CD4-positive, alpha-beta T cell treated with Interleukin-4 for 4 hours (primary cell): ENCODE measurements around the gene ATAD3B.
A peak's percentile ranks its signal among the peaks of the same experiment; 100 is the strongest.

ENCODE experiments used
- DNase-seq: peaks from one replicate; pipeline ENCODE4 v3.0.0-alpha.2; 2020

Gene ATAD3B

DNA sequence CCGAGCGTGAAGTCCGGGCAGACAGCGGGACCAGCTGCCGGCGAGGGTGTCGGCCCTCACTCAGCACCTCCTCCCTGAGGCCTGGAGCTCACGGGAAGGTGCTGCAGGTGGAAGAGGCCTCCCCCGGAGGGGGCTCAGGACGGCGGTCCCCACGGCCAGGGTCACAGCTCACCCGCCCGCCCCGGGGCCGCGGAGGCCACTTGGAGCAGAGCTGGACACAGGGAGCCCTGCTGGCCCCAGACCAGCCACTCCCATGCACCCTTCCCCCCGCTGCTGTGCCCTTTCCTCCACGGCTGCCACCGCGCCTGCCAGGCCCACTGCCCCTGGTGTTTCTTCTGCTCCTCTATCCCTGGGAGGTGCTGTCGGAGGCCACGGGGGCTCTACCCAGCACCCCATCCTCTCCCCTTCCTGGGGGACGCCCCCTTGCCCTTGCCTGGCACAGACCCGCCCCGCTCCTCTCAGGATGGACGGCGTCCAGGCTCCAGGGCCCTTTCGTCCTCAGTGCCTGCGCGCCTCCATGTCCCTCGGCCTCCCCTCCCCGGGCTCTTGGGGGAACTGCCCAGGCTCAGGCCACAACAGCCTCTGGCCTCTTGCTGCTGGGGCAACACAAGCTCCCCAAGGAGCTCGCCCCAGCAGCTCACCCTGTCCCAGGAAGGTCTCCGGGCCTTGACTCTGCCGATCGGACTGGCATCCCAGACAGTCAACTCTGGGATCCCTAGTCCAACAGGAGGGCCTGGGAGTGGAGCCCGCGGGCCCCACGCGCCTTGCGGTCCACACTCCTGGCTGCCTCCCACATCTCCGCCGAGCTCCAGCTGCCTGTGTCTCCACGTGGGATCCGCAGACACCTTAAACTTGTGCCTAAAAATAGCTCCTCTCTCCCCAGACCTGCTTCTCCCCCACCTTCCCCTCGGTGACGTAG, 64.7 kb downstream of the ATAD3B start:
- DNase-seq: no peak

DNA sequence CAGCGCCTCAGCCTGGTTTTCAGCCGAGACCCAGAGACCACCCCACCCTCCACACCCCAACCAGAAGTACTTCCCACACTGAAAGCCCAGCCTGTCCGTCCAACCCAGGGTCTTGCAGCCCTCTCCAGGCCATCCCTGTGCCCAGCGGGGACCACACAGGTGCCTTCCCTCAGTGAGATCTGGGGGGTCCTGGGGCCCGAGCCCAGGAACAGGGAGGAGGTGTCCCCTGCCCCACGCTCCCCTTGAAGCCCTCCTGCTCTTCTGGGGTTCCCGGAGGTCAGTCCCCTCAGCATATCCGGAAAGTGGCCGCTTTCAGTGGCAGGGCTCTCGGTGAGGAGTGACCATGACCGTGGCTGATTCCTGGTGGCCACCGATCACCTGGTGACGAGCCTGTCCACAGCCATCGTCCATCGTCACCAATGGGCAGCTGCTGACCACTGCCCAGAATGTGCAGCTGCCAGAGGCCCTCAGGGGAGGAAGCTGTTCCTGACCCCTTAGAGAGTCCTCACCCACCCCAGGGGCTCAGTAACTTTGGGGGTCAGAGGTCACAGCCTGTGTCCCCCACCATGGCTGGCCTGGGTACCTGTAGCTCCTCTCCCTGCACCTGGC, 65.5 kb downstream of the ATAD3B start:
- no peak for DNase-seq

DNA sequence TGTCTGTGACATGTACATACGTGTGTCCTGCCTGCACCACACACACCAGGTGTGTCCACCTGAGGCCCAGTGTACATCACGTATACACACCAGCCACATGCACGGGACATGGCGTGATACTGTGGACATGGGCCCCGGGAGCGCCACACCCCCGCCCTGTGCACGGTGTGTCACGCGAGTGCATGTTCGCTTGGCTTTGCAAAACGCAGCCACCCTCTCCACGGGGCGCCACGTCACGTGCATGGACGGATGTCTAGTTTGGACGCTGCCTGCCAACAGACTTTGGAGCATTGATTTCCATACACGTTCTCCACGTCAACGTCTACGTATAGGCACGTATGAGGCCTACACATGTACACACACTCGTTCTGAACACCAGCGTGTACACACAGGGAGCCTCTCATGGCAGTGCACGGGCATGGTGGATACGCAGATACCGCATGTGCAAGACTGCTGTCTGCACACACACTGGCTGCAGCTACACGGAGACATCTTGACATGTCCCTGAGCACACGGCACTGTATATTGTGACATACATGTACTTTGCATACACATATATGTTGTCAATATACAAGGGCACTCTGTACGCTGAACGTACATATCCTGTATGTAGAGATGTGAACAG, 66.2 kb downstream of the ATAD3B start:
- DNase-seq: no peak

DNA sequence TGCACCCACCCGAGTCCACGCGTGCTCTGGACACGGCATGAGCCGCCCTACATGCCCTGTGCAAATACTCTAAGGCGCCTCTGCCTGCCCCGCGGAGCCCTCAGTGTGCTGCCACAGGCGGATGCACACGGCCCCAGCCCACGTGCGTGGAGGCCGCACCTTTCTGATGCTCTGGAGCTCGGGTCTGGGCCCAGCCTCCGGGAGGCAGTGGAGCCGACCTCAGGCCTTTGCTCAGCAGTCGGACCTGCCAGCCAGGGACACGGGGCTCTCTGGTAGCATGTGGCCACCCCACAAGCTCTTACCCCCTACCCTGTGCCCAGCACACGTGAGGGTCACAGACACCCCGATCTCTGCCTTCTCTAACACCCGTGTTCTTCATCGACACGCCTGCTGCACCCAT, 66.8 kb downstream of the ATAD3B start:
- DNase-seq: no peak

DNA sequence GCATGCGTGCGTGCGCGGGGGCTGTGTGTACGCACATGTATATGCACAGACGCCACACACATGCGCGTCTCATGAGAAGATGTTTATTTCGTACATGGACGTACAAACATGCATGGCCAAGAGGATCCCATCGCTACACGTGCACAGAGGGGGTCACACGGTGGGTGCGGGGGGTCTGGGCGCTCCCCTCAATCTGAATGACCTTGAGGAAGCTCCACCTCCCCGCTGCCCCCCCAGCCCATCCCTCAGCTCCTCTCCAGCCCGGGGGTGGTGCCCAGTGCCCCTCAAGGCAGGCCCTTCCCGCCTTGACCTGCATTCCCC, 67.4 kb downstream of the ATAD3B start:
- no peak for DNase-seq

DNA sequence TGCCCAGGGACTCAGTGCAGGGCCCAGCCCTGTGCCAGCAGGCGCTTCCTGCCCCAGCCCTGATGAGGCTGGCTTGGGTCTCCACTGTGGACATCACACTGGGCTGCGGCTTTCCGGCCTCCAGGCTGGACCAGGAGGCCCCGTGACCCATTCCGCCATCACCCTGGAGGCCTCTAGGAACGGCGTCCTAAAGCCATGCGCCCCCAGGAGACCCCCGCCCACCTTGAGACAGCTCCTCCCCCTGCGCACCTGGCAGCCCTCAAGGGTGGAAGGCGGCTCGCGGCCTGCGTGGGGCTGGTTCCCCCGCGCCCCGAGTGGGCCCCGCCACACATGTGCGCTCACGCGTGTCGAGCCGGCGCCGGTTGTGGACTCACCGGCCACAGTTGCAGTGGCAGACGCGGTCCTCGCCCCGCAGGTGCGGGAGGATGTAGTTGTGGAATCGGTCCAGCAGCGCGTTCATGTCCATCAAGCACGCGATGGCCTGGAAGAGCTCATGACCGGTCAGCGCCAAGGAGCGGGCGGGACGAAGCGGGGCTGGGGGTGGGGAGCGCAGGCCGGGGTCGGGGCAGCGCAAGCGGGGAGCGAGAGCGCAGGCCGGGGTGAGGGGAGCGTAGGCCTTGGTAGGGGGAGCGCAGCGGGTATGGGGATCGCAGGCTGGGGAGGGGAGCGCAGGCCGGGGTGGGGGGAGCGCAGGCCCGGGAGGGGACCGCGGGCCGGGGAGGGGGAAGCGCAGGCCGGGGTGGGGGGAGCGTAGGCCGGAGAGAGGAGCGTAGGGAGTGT, 67.9 kb downstream of the ATAD3B start:
- DNase-seq: no peak

DNA sequence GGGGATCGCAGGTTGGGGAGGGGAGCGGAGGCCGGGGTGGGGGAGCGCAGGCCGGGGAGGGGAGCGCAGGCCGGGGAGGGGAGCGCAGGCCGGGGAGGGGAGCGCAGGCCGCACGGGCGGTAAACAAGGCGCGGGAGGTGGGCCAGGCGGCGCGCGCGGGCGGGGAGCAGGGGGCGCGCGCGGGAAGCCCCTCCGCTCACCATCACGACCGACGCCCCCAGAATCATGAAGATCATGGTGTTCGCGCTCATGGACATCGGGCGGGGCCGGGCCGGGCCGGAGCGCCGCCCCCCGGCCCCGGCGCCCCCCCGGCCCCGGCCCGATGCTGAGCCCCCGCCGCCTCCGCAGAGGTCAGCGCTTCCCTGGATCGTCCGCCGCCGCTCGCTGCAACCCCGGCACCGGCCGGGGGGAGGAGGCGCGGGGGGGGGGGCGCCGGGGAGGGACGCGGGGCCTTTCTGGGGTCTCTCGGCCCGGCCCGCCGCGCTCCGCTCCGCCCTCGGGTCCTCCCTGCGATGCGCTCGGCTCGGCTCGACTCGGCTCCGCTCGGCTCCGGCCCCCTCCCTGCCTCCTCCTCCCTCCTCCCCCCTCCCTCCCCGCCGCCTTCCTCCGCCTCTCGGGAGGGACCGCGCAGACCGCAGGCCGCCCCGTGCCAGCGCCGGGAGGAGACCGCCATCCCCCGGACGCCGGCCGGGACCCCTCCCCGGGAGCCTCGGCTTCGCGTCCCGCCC, 68.7 kb downstream of the ATAD3B start, which contains the start of gene TMEM240:
TSS of gene TMEM240 (minus strand) at position 535 of the 728 bp plus-strand sequence. CDS start at position 257, 278 bp downstream.
- peak; percentile 41 for DNase-seq

DNA sequence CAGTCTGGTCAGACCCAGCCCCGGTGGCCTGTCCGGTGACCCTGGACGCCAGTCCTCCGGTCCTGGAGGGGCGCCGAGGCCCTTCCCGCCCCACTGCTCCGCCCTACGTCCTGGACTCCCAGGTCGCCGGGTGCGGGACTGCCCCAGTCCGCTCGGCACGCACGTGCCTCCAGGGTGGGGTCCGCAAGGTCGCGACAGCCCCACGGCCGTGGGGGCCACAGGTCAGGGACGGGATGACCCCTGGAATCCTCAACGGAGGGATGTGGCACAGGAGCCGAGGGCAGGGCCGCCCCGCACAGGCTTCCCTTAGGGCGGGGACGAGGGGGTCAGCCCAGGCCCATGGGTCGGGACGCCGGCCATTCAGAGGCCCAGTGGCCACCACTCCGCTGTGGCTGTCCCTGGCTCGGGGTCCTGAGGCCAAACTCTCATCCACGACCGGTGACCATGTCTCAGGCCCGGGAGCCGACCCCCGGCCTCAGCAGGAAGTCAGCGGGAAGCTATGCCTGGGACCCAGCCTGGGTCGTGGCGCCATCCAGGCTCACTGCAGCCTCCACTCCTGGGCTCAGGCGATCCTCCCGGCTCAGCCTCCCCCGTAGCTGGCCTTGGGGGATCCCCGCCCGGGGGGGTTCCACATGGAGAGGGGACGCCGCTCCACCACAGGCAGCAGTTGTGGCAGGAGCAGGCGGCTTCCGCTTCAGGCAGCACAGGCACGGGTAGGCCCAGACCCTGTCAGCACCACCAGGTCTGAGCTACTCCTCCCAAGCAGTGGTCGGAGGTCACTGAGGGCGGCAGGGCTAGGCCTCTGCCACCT, 69.5 kb downstream of the ATAD3B start:
- no peak for DNase-seq

DNA sequence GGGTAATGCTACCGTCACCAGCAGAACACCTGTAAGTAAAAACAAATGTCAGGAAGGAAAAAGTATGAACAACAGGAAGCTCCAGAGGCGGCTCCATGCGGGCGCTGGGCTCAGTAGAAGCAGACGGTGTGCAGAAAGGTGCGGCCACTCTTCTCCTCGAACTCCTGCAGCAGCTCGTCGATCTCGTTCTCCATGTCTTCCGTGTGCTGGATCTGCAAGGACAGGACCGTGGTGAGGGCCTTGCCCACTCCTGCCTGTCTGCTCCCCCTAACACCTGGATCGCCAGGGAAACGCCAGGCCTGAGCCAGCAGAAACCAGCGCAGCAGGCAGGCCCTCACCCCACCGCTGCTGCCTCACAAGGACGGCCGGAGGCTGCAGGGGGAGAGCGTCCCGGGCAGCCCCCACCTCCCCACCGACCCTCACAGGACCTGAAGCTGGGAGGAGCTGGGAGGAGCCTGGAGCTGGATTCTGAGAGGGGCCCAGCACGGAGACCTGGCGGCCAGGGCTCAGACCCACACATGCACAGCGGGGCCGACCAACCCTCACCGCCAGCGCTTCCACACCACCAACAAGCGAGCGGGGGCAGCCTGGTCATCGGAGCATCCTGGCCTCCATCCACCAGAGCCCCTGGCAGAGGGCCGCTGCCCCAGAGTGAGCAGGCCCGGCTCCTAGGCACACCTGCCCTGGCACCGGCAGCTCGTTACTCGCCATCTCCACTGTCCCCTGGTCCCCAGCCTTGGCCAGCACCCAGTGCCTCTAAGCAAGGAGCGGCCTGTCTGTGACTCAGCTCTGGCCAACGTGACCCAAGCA, 70.6 kb downstream of the ATAD3B start:
- DNase-seq: no peak

DNA sequence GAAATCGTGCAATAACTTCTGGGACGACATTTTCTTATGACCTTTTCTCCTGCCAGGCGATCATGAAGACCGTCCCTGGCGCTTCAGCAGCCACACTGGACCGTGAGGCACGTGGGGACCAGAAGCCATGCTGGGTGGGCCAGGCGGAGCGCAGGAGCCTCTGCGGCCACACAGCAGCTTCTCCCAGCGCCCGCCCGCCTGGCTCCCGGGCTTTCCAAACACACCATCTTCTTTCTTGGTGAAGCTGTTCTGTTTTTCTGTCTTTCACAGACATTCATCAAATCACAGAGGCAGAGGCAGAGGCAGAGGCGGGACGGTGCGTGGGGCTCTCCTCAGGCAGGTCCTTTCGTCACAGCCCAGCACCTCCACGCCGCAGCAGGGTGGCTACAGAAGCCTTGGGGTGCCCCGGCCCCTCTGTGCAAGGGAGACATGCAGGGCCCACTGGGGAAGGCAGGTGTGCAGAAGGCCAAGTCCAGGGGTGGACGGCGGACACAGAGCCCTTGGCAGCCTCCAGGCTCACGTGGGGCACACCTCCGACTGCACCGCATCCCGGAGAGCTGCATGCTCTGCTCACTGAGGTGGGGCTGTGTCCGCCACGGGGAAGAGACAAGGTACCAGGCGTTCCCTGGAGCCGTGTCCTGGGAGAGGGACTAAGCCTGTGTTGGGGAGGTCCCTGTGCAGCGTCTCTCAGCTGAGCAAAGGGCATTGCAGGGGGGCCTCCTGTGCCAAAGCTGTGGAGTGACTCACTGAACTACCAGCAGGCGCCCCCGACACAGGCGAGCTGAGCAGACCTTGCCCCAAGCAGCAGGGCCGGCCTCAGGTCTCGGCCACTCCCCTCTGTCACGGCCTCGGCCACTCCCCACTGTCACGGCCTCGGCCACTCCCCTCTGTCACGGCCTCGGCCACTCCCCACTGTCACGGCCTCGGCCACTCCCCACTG, 71.5 kb downstream of the ATAD3B start:
- DNase-seq: no peak

DNA sequence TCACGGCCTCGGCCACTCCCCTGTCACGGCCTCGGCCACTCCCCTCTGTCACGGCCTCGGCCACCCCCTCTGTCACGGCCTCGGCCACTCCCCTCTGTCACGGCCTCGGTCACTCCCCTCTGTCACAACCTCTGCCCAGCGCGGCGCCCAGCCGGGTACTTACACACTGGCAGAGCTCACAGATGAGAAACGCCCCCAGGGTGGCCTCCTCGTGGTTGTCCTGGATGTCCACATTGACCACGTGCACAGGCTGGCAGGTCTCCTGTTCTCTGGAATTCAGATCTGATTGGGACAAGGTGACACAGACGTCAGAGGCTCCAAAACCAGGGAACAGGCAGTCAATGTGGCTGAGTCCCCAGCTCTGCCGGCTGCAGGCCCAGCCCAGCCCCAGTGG, 72.1 kb downstream of the ATAD3B start:
- no peak for DNase-seq

DNA sequence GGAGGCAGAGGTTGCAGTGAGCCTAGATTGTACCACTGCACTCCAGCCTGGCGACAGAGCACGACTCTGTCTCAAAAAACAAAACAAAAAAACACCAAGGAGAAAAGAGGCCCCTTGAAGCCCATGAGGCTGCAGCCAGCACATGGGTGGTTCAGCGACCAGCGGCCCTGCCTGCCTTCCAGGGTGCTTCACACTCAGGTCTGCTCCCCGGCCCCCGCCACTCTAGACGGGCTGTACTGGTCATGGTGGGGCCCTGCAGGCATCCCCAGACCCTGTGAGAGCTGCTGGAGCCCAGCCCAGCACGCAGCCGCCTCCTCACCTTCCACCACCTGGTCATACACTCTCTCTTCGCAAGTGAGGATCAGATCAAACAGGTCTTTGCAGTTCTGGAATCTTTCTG, 73.0 kb downstream of the ATAD3B start:
- no peak for DNase-seq
